B cell (primary cell): ENCODE data around the gene PLA2G6. TPM values are rescaled to one million over a fixed set of nuclear protein-coding genes. Genes with fewer than 3 reads are reported as not detected.

Experiments used
- ATAC-seq: fragments of 200-7000 bp; cut with Tn5 transposase; one replicate; pipeline ENCODE4 v1.10.0; 2021; ENCODE audit warnings: low read depth, mild to moderate bottlenecking, moderate number of reproducible peaks, moderate library complexity
- CTCF ChIA-PET: fragments of 350-600 bp; sonication (Branson Sonifier 250); formaldehyde crosslinking; loops from one replicate; lab custom pipeline; 2021; ENCODE audit warnings: antibody characterized with exemption, inconsistent platforms; lab: Charles Lee
- POLR2A ChIA-PET: fragments of 350-600 bp; sonication (Branson Sonifier 250); formaldehyde crosslinking; loops from one replicate; lab custom pipeline; 2021; ENCODE audit warnings: antibody characterized with exemption; lab: Charles Lee
- DNase-seq: peaks from one replicate; pipeline ENCODE4 v3.0.0; 2013
- H2AFZ ChIP-seq: 2 replicates; pipeline ENCODE4 v1.6.1; 2012; ENCODE audit warnings: mild to moderate bottlenecking, low read depth, low read length; ENCODE audit not compliant: insufficient read depth, poor library complexity, severe bottlenecking
- H3K27ac ChIP-seq, 2 donors: 1 replicate in 1 of 2; 2 replicates in 1 of 2; pipeline ENCODE4 v1.5.1; 2012 to 2013; ENCODE audit warnings: low read length in 2 of 2, mild to moderate bottlenecking in 2 of 2, moderate library complexity in 1 of 2
- H3K27me3 ChIP-seq, 4 experiments: fragments of 200-600 bp in 1 of 4; sonication (generic) in 1 of 4; replicated peaks in 1 of 4; 1 replicate in 2 of 4; 2 replicates in 2 of 4; pipeline versions ENCODE4 v1.6.1 to v1.7.0; 2013 to 2016; ENCODE audit warnings: low read length in 3 of 4, mild to moderate bottlenecking in 2 of 4, mixed read lengths in 1 of 4, moderate library complexity in 1 of 4; ENCODE audit not compliant: insufficient read depth in 4 of 4, control insufficient read depth in 3 of 4; ENCODE audit errors: control extremely low read depth in 1 of 4
- H3K36me3 ChIP-seq, 2 experiments: replicated peaks in 1 of 2; 1 replicate in 1 of 2; 2 replicates in 1 of 2; pipeline versions ENCODE4 v1.6.1 to v1.7.1; 2013; ENCODE audit warnings: low read length in 1 of 2; ENCODE audit not compliant: insufficient read depth in 2 of 2, control insufficient read depth in 1 of 2; ENCODE audit errors: control extremely low read depth in 1 of 2, extremely low read depth in 1 of 2
- H3K4me1 ChIP-seq, 2 donors: fragments of 200-600 bp in 1 of 2; sonication (generic) in 1 of 2; 1 replicate in 1 of 2; 2 replicates in 1 of 2; pipeline versions ENCODE4 v1.5.1 to v1.6.1; 2013 to 2017; ENCODE audit warnings: low read length in 2 of 2; ENCODE audit not compliant: control insufficient read depth in 2 of 2, insufficient read depth in 2 of 2
- H3K4me2 ChIP-seq: replicated peaks from 2 replicates; pipeline ENCODE3; 2012; ENCODE audit warnings: mild to moderate bottlenecking, low read depth, low read length; ENCODE audit not compliant: poor library complexity, severe bottlenecking
- H3K4me3 ChIP-seq, 5 experiments: fragments of 200-600 bp in 1 of 5; sonication (generic) in 1 of 5; 1 replicate in 3 of 5; 2 replicates in 2 of 5; pipeline versions ENCODE4 v1.5.1 to v1.7.0; 2011 to 2016; ENCODE audit warnings: low read length in 4 of 5, mild to moderate bottlenecking in 4 of 5, low read depth in 2 of 5, control low read depth in 1 of 5, moderate library complexity in 1 of 5; ENCODE audit not compliant: insufficient read depth in 1 of 5; ENCODE audit errors: control extremely low read depth in 1 of 5, extremely low read depth in 1 of 5
- H3K79me2 ChIP-seq: fragments of 200-600 bp; sonication (generic); one replicate; pipeline ENCODE4 v1.6.0; 2016; ENCODE audit warnings: low read length; ENCODE audit not compliant: control insufficient read depth, insufficient read depth
- H3K9ac ChIP-seq: fragments of 200-600 bp; sonication (generic); 2 replicates; pipeline ENCODE4 v1.6.1; 2017; ENCODE audit warnings: mild to moderate bottlenecking, low read length, moderate library complexity
- H3K9me3 ChIP-seq, 3 donors: one replicate each; pipeline versions ENCODE4 v1.6.1 to v1.7.1; 2013; ENCODE audit warnings: low read length in 2 of 3; ENCODE audit not compliant: control insufficient read depth in 2 of 3, insufficient read depth in 1 of 3; ENCODE audit errors: control extremely low read depth in 1 of 3
- H4K20me1 ChIP-seq: 2 replicates; pipeline ENCODE4 v1.6.0; 2012; ENCODE audit warnings: mild to moderate bottlenecking, low read length; ENCODE audit not compliant: insufficient read depth, control insufficient read depth, poor library complexity, severe bottlenecking
- H3K27ac Mint-ChIP-seq: one replicate; pipeline ENCODE4 v1.8.0; 2021; ENCODE audit warnings: mixed read lengths
- H3K27me3 Mint-ChIP-seq: one replicate; pipeline ENCODE4 v1.8.0; 2021; ENCODE audit warnings: mixed read lengths
- H3K4me1 Mint-ChIP-seq: one replicate; pipeline ENCODE4 v1.8.0; 2021; ENCODE audit warnings: mixed read lengths
- H3K4me3 Mint-ChIP-seq: one replicate; pipeline ENCODE4 v1.8.0; 2021; ENCODE audit warnings: mixed read lengths
- H3K9me3 Mint-ChIP-seq: one replicate; pipeline ENCODE4 v1.8.0; 2022; ENCODE audit warnings: mixed read lengths; ENCODE audit not compliant: insufficient read depth
- CTCF ChIP-seq: fragments of 200-600 bp; IDR thresholded peaks from one replicate; pipeline ENCODE4 v1.8.0; 2022; ENCODE audit warnings: antibody characterized with exemption, mild to moderate bottlenecking
- EZH2 ChIP-seq: IDR thresholded peaks from 2 replicates; pipeline ENCODE4 v1.6.1; 2012; ENCODE audit warnings: borderline replicate concordance, low read depth, mild to moderate bottlenecking, moderate library complexity, low read length; ENCODE audit not compliant: insufficient read depth, poor library complexity, severe bottlenecking
- WGBS: methylation state at CpG from one replicate; pipeline ENCODE4 v1.1.5; 2013; ENCODE audit warnings: missing lambda C conversion rate; ENCODE audit not compliant: insufficient coverage; 5-methylcytosine and 5-hydroxymethylcytosine counted together
- intact Hi-C: fragments of 100-400 bp; cut with micrococcal nuclease; formaldehyde crosslinking; loops from one replicate; pipeline ENCODE4 v1.10.0; 2022
- polyA plus RNA-seq: library from polyadenylated mRNA; depleted of rRNA; stranded (reverse); fragments of >200 nt; gene quantifications from 2 replicates; pipeline ENCODE4 v1.2.3, GENCODE V29; 2012
- total RNA-seq, 2 donors: library from RNA; stranded (reverse); fragments of 120-200 nt in 1 of 2; gene quantifications; 1 replicate in 1 of 2; 2 replicates in 1 of 2; pipeline versions ENCODE4 v1.2.3 to v1.2.4, GENCODE V29; 2013 to 2022

The PLA2G6 gene
- total and polyA plus RNA-seq, 2 donors (not counting 1 experiment from before 2014, with no cell fraction given), result 125 to 148 TPM

GRCh38 chr22:38203090-38203810 lies 21.6 kb upstream of the PLA2G6 start:
- Mint-ChIP-seq H3K4me3 (peak overlapping the region; percentile 90), H3K9me3 (no peaks in the 10 kb centered on the region), H3K27ac (peak overlapping the region; percentile 79), H3K27me3 (no peaks in the 10 kb centered on the region), H3K4me1 (peaks cover 44% of the 10 kb centered on the region)
- ChIA-PET CTCF (interaction anchor here (1.0 to 1.8 kb wide), 5 partner anchors 8 to 89 kb away, joined by 3 to 5 read pairs (median 3); no protein-coding TSS in a partner anchor), POLR2A (interaction anchor here (0.7 kb wide), 1 partner anchor 9 kb away, joined by 8 read pairs; no protein-coding TSS in a partner anchor)
- WGBS, result 5% methylated on average over 13 of the region's 19 CpGs
- TF ChIP-seq EZH2, result no peak
- TF ChIP-seq CTCF, result no peak
- Histone ChIP-seq H3K27me3 (no peaks in the 10 kb centered on the region), H3K9me3 (no peaks in the 10 kb centered on the region), H3K27ac (peak overlapping the region in 1 of 2 donors; percentile 52), H3K79me2 (no peaks in the 10 kb centered on the region), H3K9ac (peak overlapping the region; percentile 83), H3K4me3 (peak overlapping the region; percentile 49 to 78 (median 67)), H2AFZ (peak overlapping the region; percentile 73), H4K20me1 (peaks cover 3% of the 10 kb centered on the region), H3K4me2 (peak overlapping the region; percentile 93), H3K36me3 (no peaks in the 10 kb centered on the region), H3K4me1 (peaks cover 25 to 33% of the 10 kb centered on the region in 2 donors)
- DNase-seq, result peak; percentile 62
- no peak for ATAC-seq
- intact Hi-C loops, result loop anchor here (2.0 to 5.0 kb wide), 4 partner anchors 41 to 114 kb away; partner anchors contain the start of genes BAIAP2L2, CSNK1E and TMEM184B
